Osteoblast (primary cell): Measurements from ENCODE around the gene DAGLB. TPM values are rescaled to one million over a fixed set of nuclear protein-coding genes. Genes with fewer than 3 reads are reported as not detected.

Source experiments
- DNase-seq: peaks from one replicate; pipeline ENCODE4 v3.0.0; 2011; ENCODE audit warnings: low spot score, mixed read lengths; ENCODE audit not compliant: insufficient read length; ENCODE audit errors: missing footprints
- H2AFZ ChIP-seq: 2 replicates; pipeline ENCODE4 v1.6.0; 2011; ENCODE audit warnings: mild to moderate bottlenecking, low read length
- H3K27ac ChIP-seq: 2 replicates; pipeline ENCODE4 v1.5.1; 2011; ENCODE audit warnings: mild to moderate bottlenecking, low read depth, low read length, moderate library complexity
- H3K27me3 ChIP-seq: 2 replicates; pipeline ENCODE4 v1.6.0; 2012; ENCODE audit warnings: mild to moderate bottlenecking, control low read depth, inconsistent platforms, low read length, moderate library complexity; ENCODE audit not compliant: insufficient read depth
- H3K36me3 ChIP-seq: 2 replicates; pipeline ENCODE4 v1.5.1; 2011; ENCODE audit warnings: mild to moderate bottlenecking, low read length, control low read depth, moderate library complexity; ENCODE audit not compliant: insufficient read depth
- H3K4me1 ChIP-seq: 2 replicates; pipeline ENCODE4 v1.5.1; 2011; ENCODE audit warnings: mild to moderate bottlenecking, low read length, control low read depth, moderate library complexity; ENCODE audit not compliant: insufficient read depth
- H3K4me2 ChIP-seq: 2 replicates; pipeline ENCODE4 v1.6.0; 2011; ENCODE audit warnings: mild to moderate bottlenecking, low read length; ENCODE audit not compliant: insufficient read depth
- H3K4me3 ChIP-seq: fragments of 200-600 bp; sonication (generic); 3 replicates; pipeline ENCODE4 v1.5.1; 2012; ENCODE audit warnings: mild to moderate bottlenecking, low read length, inconsistent platforms; ENCODE audit not compliant: insufficient read depth
- H3K79me2 ChIP-seq: 2 replicates; pipeline ENCODE4 v1.6.0; 2012; ENCODE audit warnings: mild to moderate bottlenecking, low read length, control low read depth, inconsistent platforms; ENCODE audit not compliant: insufficient read depth
- H3K9me3 ChIP-seq: 2 replicates; pipeline ENCODE4 v1.5.1; 2011; ENCODE audit warnings: low read depth, low read length, control low read depth
- H4K20me1 ChIP-seq: 2 replicates; pipeline ENCODE4 v1.6.0; 2012; ENCODE audit warnings: mild to moderate bottlenecking, low read length, control low read depth; ENCODE audit not compliant: insufficient read depth
- total RNA-seq: library from RNA; depleted of rRNA; stranded (reverse); fragments of >200 nt; gene quantifications from 2 replicates; pipeline ENCODE4 v1.2.3, GENCODE V29; 2012
- TF ChIP-seq, protein P1 (sequence below): IDR thresholded peaks from 2 replicates; pipeline ENCODE4 v1.5.1; 2011; ENCODE audit warnings: mild to moderate bottlenecking, low read depth, low read length, moderate library complexity; ENCODE audit errors: extremely low read depth

Gene DAGLB
- total RNA-seq, 1 donor, result 17.4 TPM

DNA sequence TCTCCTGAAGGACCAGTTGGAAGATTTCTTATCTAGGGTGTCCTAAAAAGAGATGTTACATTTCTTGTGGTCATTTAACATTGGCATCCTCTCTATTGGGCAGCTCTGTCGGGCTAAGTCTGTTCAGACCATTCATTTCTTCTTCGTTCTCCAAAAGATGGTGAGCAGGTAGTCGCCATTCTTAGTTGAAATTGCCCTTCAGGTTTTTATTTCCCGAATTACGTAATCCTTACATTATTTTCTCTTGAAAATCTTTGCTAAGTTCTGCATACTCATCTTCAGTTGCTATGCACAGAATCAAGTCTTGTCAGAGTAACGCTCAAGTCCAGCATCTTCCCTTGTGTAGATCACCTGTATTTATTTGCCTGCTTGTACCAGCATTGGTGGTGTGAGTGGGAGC, 53.6 kb downstream of the DAGLB start:
- TF ChIP-seq, protein P1, sequence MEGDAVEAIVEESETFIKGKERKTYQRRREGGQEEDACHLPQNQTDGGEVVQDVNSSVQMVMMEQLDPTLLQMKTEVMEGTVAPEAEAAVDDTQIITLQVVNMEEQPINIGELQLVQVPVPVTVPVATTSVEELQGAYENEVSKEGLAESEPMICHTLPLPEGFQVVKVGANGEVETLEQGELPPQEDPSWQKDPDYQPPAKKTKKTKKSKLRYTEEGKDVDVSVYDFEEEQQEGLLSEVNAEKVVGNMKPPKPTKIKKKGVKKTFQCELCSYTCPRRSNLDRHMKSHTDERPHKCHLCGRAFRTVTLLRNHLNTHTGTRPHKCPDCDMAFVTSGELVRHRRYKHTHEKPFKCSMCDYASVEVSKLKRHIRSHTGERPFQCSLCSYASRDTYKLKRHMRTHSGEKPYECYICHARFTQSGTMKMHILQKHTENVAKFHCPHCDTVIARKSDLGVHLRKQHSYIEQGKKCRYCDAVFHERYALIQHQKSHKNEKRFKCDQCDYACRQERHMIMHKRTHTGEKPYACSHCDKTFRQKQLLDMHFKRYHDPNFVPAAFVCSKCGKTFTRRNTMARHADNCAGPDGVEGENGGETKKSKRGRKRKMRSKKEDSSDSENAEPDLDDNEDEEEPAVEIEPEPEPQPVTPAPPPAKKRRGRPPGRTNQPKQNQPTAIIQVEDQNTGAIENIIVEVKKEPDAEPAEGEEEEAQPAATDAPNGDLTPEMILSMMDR, result no peak
- Histone ChIP-seq H3K36me3 (peaks cover 54% of the 10 kb centered on the region), H3K4me2 (no peak overlapping the region), H3K4me1 (peaks cover 23% of the 10 kb centered on the region), H3K27me3 (no peaks in the 10 kb centered on the region), H3K9me3 (no peaks in the 10 kb centered on the region), H4K20me1 (peaks cover 72% of the 10 kb centered on the region), H3K79me2 (peaks cover 96% of the 10 kb centered on the region), H3K27ac (peak overlapping the region; percentile 68), H2AFZ (no peak overlapping the region), H3K4me3 (no peak overlapping the region)
- no peak for DNase-seq

DNA sequence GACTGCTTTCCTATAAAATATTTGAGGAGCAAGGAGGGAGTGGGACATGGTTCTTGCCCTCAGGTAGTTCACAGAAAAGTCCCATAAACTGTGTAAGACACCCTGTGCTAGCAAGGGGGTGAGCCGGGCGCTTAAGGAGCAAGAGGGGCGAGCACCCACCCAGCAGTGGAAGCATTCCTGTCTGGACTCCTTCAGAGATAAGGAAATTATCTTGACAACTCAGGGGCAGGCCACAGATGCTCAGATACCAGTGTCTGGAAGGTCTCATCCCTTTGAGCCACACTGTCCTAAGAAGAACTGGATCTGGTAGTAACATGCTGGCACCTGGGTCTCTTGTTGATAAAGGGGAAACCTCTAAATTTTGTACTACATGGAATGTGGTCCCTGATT, 54.1 kb downstream of the DAGLB start:
- H3K27me3 ChIP-seq, result no peaks in the 10 kb centered on the region
- H4K20me1 ChIP-seq, result peaks cover 68% of the 10 kb centered on the region
- TF ChIP-seq, protein P1, result no peak
- H3K9me3 ChIP-seq, result no peaks in the 10 kb centered on the region
- peaks cover 96% of the 10 kb centered on the region for H3K79me2 ChIP-seq
- peaks cover 19% of the 10 kb centered on the region for H3K4me1 ChIP-seq
- H3K4me2 ChIP-seq, result no peak overlapping the region
- H2AFZ ChIP-seq, result no peak overlapping the region
- peak overlapping the region; percentile 68 for H3K27ac ChIP-seq
- H3K4me3 ChIP-seq, result peak overlapping the region; percentile 0
- H3K36me3 ChIP-seq, result peaks cover 55% of the 10 kb centered on the region
- DNase-seq, result no peak

DNA sequence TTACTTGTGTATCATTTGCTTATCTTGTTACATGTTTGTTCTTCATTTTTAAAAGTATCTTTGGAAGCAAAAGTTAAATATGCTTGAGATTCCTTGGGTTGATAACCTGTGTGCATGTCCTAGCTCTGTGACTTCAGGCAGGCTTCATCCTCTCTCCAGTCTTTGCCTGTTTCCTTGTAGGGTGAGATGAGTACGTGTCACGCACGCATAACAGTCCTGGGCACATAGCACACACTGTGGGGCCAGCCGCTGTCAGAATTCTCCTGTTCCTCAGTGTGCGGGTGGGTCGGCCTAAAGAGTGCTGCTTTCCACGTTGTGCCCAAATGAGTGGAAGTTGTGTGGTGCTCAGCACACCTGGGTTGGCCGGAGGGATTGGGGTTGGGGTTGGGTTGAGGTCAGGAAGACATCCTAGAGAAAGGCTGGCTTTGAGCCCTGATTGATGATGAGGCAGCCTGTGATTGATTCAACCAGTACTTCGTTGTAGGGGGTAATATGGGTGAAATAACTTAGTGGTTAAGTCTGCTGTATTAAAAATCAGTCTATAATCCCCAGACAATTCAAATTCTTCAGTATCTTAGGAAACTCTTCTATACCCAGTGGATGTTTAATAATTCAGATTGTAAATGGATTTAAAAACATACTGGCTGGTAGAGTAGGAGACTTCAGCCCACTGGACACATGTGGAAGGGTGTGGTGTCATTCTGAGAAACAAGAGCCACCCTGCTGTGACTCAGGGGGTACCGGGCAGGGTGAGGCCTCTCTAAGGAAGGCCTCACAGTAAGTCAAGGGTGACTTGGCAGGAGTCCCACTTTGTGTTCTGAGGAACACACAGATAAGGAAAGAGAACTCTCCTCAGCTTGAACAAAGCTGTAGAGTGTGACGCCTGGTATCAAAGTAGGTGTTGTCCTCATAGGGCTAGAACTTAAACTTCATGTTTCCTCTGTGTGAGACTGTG, 54.8 kb downstream of the DAGLB start:
- Histone ChIP-seq H4K20me1 (peaks cover 68% of the 10 kb centered on the region), H3K27me3 (no peaks in the 10 kb centered on the region), H3K36me3 (peaks cover 55% of the 10 kb centered on the region), H3K9me3 (no peaks in the 10 kb centered on the region), H3K4me1 (peaks cover 17% of the 10 kb centered on the region), H3K27ac (peak overlapping the region; percentile 68), H3K79me2 (peaks cover 96% of the 10 kb centered on the region), H2AFZ (no peak overlapping the region), H3K4me2 (peak overlapping the region; percentile 49), H3K4me3 (peak overlapping the region; percentile 0)
- peak; percentile 89 for DNase-seq
- TF ChIP-seq, protein P1, result no peak

DNA sequence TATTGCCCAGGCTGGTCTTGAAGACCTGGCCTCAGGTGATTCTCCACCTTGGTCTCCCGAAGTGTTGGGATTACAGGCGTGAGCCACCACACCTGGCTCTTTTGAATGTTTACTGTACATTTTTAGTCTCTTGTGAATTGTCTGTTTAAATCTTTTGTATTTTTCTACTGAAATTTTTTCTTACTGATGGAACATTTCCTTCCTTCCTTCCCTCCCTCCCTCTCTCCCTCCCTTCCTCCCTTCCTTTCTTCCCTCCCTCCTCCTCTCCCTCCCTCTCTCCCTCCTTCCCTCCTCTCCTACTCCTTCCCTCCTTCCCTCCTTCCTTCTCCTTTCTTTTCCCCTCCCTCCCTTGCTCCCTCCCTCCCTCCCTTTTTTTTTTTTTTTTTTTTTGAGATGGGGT, 58.0 kb downstream of the DAGLB start:
- Histone ChIP-seq H4K20me1 (peaks cover 75% of the 10 kb centered on the region), H3K4me3 (no peak overlapping the region), H2AFZ (no peak overlapping the region), H3K4me1 (peaks cover 34% of the 10 kb centered on the region), H3K9me3 (no peaks in the 10 kb centered on the region), H3K4me2 (no peak overlapping the region), H3K27ac (no peak overlapping the region), H3K36me3 (peaks cover 61% of the 10 kb centered on the region), H3K27me3 (no peaks in the 10 kb centered on the region), H3K79me2 (peaks cover 96% of the 10 kb centered on the region)
- TF ChIP-seq, protein P1, result no peak
- no peak for DNase-seq
